ENCODE results near the gene PGAM2.

DNA sequence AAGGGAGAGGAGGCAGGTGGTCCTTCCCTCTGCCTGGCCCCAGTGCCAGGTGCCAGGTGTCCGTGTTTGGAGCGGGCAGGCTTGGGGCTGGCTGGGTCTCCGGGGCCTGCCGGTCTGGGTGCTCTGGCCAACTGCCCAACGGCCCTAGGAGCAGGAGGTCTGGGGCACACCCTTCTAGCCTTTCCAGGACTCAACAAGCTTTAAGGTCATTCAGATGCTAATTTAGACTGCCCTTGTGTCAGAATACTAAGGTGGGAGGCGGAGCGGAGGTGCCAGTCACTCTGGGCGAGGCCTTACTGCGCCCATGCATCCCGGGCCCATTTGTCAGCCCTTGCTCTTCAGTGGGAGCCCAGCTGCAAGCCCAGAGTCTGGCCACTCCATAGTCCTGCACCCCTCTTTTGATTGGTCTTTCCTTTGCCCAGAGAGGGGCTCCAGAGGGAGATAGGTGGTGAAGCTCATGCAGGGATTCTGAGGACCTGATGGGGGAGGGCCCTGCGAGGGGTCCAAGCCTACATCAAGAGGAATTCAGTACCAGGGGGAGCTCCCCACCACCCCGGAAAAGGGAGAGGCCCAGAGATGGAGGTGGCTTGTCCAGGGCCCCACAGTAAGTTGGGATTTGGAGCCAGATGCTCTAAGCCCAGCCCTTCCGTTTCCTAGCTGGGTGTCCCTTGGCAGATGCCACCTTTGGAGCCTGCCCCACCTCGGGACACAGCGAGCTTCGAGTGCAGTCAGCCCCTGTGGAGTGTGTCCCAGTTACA, 1.3 kb downstream of the PGAM2 start:
- TF ChIP-seq, protein P1, sequence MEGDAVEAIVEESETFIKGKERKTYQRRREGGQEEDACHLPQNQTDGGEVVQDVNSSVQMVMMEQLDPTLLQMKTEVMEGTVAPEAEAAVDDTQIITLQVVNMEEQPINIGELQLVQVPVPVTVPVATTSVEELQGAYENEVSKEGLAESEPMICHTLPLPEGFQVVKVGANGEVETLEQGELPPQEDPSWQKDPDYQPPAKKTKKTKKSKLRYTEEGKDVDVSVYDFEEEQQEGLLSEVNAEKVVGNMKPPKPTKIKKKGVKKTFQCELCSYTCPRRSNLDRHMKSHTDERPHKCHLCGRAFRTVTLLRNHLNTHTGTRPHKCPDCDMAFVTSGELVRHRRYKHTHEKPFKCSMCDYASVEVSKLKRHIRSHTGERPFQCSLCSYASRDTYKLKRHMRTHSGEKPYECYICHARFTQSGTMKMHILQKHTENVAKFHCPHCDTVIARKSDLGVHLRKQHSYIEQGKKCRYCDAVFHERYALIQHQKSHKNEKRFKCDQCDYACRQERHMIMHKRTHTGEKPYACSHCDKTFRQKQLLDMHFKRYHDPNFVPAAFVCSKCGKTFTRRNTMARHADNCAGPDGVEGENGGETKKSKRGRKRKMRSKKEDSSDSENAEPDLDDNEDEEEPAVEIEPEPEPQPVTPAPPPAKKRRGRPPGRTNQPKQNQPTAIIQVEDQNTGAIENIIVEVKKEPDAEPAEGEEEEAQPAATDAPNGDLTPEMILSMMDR (IDR thresholded peaks at IDR 0.05), result no peak
- no peak for TF ChIP-seq POLR2AphosphoS5 (IDR thresholded peaks at IDR 0.05)
- no peak for TF ChIP-seq POLR2A (IDR thresholded peaks at IDR 0.05)

Data from prostate gland (tissue), 2 donors.